Ishikawa (cell line): Measurements from ENCODE around the gene MCU.

Experiments used
- CEBPB ChIP-seq: IDR thresholded peaks from 2 replicates; pipeline ENCODE4 v1.6.1; 2012
- CREB1 ChIP-seq: IDR thresholded peaks from 2 replicates; pipeline ENCODE4 v1.6.1; 2012; ENCODE audit warnings: low read depth
- EGR1 ChIP-seq: IDR thresholded peaks from 2 replicates; pipeline ENCODE4 v1.6.1; 2012
- EP300 ChIP-seq: IDR thresholded peaks from 2 replicates; pipeline ENCODE4 v1.6.1; 2012; ENCODE audit warnings: borderline replicate concordance
- NFIC ChIP-seq: IDR thresholded peaks from 2 replicates; pipeline ENCODE4 v1.6.1; 2012
- RAD21 ChIP-seq: IDR thresholded peaks from 2 replicates; pipeline ENCODE4 v1.6.1; 2012; ENCODE audit warnings: low read depth
- TAF1 ChIP-seq: IDR thresholded peaks from 2 replicates; pipeline ENCODE4 v1.6.1; 2012; ENCODE audit warnings: low read depth, mild to moderate bottlenecking
- TEAD4 ChIP-seq: IDR thresholded peaks from 2 replicates; pipeline ENCODE4 v1.6.1; 2012
- YY1 ChIP-seq: IDR thresholded peaks from 2 replicates; pipeline ENCODE4 v1.6.1; 2012; ENCODE audit warnings: low read depth
- ZBTB7A ChIP-seq: IDR thresholded peaks from 2 replicates; pipeline ENCODE4 v1.6.1; 2012; ENCODE audit warnings: low read depth
- TF ChIP-seq, protein P1 (sequence below): IDR thresholded peaks from 2 replicates; pipeline ENCODE4 v1.6.1; 2012
- TF ChIP-seq, protein P2 (sequence below): IDR thresholded peaks from 2 replicates; pipeline ENCODE4 v1.6.1; 2012; ENCODE audit warnings: low read depth, mild to moderate bottlenecking

DNA sequence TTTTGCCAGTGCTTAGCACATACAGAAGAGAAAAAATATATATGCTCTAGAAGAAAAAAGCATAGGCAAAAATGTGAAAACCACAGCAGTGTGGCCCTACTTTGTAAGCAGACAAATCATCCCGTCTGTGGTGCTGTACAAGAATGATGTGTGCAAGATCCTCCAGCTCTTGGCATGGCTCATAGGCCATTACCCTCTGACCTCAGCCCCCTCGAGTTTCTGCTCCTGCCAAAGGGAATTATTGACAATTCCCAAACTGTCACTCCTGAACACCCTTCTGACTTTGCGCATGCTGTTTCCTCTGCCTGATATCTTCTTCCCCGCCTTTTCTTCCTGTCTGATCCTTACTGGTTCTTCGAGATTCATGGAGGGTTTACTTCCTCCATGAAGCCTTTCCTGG is 235.5 kb downstream of the MCU start:
- TF ChIP-seq CEBPB (no peak), TAF1 (no peak), EGR1 (no peak), EP300 (no peak), RAD21 (no peak), NFIC (no peak), YY1 (no peak), ZBTB7A (no peak), CREB1 (no peak), TEAD4 (no peak)
- TF ChIP-seq, protein P1, sequence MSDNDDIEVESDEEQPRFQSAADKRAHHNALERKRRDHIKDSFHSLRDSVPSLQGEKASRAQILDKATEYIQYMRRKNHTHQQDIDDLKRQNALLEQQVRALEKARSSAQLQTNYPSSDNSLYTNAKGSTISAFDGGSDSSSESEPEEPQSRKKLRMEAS = no peak
- TF ChIP-seq, protein P2, sequence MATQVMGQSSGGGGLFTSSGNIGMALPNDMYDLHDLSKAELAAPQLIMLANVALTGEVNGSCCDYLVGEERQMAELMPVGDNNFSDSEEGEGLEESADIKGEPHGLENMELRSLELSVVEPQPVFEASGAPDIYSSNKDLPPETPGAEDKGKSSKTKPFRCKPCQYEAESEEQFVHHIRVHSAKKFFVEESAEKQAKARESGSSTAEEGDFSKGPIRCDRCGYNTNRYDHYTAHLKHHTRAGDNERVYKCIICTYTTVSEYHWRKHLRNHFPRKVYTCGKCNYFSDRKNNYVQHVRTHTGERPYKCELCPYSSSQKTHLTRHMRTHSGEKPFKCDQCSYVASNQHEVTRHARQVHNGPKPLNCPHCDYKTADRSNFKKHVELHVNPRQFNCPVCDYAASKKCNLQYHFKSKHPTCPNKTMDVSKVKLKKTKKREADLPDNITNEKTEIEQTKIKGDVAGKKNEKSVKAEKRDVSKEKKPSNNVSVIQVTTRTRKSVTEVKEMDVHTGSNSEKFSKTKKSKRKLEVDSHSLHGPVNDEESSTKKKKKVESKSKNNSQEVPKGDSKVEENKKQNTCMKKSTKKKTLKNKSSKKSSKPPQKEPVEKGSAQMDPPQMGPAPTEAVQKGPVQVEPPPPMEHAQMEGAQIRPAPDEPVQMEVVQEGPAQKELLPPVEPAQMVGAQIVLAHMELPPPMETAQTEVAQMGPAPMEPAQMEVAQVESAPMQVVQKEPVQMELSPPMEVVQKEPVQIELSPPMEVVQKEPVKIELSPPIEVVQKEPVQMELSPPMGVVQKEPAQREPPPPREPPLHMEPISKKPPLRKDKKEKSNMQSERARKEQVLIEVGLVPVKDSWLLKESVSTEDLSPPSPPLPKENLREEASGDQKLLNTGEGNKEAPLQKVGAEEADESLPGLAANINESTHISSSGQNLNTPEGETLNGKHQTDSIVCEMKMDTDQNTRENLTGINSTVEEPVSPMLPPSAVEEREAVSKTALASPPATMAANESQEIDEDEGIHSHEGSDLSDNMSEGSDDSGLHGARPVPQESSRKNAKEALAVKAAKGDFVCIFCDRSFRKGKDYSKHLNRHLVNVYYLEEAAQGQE = no peak
